Measurements from ENCODE around the gene OAT.

The OAT gene

DNA sequence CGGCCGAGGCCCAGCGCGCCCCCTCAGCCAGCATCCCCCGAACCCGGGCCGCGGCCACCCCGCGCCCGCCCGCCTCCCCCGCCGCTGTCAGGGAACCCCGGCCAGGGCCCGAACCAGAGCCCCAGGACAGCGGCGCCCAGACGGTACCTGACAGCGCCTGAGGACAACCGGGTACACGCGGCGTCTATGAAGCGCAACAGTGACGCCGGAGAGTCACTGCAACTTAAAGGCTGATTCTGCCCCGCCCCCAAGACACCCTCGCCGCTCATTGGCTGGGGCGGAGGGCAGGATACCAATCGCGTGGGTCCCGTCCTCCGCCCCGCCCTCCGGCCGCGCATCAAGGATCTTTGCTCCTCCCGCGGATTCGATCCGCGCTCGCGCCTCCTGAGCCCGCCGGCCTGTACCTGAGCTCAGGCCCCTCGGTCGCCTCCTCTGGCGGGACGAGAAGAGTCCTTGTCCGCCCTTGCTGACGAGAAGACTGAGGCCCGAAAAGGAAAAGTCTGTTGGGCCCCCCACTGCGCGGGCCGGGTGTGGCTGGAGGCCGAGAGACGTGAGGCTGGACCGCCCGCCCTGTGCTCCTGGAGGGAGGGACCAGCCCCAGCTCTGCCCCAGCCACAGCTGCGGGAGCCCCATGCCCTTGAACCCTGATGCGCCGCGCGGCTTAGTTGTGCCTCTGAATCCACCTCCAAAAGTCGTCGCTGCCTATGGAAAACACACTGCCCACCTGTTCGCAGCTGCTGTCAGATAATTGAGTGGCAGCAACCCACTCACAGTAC, at the start of gene OAT:
TSS of gene OAT (minus strand) at position 198 of the 776 bp plus-strand sequence. CDS start 6,752 bp downstream, outside the sequence.
- DNase-seq: peak; percentile 98

DNA sequence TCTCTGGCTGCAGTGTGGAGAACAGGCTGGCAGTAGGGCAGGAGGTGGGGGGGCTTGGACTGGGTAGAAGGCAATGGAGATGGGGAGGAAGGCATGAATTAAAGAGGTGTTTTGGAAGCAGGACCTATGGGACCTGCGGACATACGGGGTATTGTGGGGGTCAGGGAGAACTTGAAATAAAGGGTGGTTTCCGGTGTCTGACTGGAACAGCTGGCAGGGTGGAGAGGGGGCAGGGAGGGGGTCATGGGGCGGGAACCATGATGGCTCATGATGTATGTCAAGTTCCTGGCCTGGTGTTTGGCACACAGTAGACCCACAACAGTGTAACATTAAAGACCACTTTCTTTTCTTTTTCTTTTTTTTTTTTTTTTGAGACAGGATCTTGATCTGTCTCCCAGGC, 48.4 kb upstream of the OAT start:
- no peak for DNase-seq

DNA sequence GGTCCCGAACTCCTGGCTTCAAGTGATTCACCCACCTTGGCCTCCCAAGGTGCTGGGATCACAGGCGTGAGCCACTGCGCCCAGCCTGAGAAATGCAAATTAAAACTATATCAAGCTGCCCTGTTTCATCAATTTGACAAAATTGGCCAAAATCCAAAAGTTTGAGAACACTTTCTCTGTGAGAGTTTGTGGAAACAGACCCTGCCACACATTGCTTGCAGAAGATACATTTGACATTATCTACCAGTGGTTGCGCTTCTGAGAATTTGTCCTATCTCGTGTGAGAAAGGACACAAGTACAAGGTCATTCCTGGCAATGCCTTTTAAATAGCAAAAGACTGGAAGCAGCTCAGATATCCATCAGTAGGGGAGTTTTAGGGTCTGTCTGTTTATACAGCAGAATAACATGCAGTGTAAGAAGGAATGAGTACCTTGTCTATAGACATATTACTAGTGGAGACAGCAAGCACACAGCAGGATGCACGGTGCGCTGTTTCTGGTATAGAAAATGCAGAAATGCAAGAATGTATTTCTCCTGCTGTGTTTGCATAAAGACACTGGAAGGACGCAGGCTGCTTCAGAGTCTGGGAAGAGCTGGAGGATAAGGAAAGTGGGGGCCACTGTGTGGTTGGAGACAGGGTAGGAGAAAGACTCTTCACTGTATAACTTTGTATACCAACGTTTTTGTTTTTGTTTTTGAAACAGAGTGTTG, 47.2 kb upstream of the OAT start:
- DNase-seq: no peak

DNA sequence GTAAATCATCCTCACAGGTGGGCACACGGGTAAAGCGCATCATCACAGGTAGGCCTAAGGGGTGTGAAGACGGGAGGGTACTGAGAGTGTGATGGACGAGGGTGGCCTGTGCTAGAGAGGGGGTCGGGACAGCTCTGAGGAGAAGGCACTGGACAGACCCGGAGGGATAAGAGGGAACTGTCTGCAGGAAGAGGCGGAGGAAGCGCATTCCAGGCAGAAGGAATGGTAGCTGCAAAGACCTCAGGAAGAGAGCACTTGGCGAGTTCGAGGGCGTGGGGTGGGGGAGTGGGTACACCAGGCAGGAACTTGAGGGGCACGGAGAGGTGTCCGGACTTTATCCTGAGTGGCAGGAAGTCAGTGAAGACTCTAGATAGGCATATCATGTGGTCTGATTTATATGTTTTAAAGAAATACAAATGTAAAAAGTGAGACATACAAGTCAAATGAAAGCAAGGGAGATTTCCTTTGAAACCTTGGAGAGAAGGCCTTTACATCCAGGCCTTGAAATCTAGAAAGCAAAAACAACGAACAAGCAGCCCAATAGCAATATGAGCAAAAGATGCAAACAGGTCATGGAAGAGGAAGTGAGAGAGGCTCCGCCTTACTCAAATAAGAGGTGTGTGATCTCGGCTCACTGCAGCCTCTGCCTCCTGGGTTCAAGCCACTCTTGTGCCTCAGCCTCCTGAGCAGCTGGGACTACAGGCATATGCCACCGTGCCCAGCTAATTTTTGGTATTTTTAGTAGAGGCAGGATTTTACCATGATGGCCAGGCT, 46.5 kb upstream of the OAT start:
- DNase-seq: peak; percentile 21 to 45

DNA sequence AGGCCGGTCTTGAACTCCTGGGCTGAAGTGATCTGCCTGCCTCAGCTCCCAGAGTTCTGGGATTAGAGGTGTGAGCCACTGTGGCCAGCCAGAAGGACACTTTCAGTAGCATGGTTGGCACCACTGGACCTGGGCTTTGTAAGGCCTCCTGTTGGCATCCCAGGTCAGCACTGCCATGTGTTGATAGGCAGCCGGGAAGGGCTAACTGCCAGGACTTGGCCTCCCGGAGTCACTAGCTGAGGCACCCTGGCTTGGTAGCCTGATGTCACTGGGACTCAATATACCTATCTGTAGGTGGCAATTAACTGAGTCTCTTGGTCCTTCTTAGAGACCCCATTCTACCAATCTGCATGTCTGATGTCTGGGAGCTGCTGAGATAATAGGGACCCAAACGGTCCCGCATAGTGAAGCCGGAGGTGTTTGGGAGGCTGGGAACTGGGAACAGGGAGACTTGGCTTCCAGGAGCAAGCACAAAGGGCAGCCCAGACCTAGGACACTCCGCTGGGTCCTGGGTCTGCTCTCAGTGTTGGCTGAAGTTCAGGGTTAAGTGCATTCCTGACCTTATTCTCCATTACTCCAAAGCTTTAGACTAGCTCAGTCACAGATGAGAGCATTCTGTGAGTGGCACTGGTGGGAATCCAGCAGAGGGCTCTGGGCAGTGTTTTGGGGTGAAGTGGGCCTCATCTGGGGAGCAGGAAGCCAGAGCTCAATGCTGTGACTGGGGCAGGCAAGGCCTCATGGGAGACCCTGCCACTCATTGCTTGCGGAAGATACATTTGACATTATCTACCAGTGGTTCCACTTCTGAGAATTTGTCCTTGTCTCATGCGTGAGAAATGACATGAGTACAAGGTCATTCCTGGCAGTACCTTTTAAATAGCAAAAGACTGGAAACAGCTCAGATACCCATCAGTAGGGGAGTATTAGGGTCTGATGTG, 45.6 kb upstream of the OAT start:
- no peak for DNase-seq

DNA sequence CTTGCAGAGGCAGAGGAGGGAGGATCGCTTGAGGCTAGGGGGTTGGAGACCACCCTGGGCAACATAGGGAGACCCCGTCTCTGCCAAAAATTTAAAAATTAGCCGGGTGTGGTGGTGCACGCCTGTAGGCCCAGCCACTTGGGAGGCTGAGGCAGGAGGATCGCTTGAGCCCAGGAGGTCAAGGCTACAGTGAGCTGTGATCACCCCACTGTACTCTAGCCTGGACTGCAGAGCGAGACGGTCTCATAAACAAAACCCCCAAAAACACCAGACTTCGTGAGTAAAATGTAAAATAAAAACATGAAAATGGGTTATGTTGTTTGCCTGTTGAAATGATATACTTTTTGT, 43.6 kb upstream of the OAT start:
- no peak for DNase-seq

DNA sequence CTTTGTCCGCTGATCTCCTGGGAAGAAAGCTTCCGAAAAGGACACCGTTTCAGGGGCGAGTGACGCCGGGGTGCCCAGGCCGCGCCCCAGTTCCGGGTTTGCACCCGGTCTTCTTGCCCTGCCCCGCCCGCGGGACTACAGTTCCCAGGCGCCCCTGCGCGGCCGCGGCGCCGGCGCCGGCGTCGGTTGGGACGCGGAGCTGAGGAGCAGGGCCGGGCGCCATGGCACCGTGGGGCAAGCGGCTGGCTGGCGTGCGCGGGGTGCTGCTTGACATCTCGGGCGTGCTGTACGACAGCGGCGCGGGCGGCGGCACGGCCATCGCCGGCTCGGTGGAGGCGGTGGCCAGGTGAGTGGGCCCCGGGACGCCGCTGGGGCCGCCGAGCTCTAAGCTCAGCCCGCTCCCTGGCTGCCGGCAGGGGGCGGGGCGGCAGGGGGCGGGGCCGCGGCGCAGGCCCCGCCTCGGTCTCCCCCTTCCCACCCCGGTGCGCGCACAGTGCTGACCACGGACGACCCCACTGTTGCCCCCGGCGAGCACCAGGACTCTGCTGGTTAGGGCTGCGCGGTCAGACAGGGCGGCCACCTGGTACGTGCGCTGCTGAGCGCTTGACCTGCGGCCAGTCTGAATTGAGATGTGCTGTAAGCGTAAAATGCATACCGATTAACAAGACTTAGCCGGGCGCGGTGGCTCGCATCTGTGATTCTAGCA, 43.1 kb upstream of the OAT start, which contains the start of gene LHPP:
TSS of gene LHPP (plus strand) at position 182 of the 706 bp plus-strand sequence. CDS start at position 222, 40 bp downstream.
- peak; percentile 92 for DNase-seq

DNA sequence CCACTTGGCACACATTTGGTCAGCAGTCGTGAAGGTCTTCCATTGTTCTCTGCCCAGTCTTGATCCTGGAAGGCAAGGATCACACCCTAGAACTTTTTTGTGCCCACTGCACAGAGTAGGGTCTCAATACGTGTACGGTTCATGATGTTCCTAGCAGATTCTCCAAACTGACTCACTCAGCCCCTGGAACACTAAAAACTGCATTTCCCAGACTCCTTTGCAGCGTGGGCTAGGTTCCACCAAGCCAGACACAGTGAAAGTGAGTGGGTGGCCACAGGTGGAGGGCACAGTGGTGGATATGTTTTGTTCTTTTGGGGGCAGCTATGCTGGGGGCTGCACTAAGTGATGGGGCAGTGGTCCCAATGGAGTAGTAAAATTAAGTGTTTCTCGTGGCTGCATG, 41.4 kb upstream of the OAT start:
- DNase-seq: no peak

DNA sequence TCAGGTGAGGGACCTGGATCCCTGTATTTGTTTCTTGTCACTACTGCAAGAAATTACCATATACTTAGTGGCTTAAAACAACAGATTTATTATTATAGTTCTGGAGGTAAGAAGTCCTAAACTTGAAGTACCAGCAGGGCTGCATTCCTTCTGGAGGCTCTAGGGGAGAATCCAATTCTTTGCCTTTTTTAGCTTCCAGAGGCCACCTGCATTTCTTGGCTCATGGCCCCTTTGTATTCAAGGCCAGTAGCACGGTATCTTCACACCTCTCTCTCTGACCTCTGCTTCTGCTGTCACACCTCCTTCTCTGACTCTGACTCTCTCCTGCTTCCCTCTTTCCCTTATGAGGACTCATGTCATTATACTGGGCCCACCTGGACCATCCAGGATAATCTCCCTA, 40.7 kb upstream of the OAT start:
- DNase-seq: no peak

DNA sequence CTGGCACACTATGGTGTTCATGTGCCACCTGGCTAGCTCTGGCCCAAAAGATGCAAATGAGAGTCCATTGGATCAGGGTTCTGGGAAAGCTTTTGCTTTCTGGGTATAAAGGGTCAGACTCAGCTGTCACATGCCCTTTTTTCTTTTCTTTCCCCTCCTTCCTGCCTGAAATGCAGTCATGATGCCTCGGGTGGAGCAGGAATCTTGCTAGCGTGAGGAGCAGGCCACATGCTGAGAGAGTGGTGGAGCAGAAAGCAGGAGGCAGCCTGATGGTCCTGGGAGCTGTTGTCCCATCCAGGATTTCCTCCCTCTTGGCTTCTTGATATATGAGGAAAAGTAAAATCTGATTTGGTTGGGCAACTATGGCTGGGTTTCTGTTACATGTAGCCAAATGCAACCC, 40.2 kb upstream of the OAT start:
- no peak for DNase-seq

DNA sequence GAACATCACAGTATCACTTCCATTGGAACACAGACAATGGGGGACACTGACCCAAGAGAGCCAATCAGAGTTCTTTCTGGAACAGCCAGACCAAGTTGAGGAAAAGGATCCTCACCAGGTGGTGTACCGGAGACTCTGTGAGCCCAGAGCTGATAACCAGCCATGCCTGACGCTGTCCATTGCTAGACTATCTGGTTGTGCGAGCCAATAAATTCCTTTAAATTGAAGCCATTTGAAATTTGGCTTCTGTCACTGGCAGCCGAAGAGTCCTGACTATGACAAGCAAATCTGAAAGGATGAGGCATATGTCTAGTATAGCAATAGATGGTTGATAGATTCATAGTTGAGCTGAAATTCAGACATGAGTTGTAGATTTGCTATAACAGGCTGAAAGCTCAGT, 39.8 kb upstream of the OAT start:
- no peak for DNase-seq

DNA sequence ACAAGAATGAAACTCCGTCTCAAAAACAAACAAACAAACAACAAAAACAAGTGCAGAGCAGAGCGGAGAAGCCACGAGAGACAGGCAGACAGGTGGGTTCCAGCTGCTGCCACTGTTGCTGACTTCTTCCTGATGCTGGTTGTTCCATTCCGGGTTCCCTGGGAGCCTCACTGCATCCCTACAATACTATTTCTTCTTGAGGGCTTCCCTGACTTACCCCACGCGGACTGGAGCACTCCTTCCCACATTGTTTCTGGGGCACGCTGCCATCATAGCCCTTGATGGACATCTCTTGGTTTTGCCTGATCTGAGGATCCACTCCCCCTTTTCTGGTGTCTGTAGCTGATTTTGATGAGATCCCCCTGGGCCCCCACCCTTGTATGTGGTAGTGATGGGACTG, 36.7 kb upstream of the OAT start:
- no peak for DNase-seq

DNA sequence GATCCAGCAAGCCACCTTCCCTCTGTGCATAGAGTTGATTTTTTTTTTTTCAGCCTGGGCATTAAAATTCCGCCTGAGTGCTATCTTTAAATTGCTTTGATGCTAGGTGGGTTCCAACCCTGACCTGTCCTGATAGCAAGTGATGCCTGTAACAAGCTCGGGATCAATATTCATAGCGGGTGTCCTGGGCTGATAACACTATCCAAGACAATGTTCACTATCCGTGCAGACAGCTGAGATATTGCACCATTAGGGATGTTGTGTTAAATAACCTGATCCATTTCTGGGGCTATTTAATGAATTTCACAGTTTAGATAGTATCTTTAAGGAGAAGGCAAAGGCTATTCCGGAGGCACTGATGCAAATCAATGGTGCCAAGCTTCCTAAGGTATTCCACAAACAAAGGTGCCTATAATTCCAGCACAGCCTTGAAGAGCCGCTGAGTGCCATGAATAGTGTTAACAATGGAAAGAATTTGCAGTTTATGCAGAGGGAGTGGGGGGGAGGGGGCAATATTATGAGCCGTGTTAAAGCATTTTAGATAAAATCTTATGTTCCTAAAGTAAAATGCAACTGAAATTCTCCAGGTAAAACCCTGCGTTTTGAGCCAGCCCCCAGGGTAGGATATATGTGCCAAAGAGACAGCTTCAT, 35.4 kb upstream of the OAT start:
- DNase-seq: no peak

DNA sequence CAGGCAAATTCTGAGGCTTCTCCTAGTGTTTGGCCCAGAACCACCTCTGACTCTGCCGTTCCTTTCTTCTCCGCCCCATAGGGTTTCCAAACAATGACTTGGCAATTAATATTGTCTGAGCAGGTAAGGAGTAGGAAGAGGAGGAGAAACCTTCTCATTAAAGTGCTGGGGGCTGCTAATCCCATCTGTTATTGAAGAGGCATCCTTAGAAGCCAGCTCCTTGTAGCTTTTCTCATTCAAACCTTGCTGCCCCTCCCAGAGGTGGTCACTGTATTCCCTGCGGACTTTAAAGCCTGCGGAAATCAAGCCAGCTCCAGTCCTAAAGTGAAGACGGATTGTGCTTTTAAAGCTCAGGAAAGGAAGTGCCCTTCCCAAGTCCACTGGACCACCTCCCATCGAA, 32.6 kb upstream of the OAT start:
- no peak for DNase-seq

DNA sequence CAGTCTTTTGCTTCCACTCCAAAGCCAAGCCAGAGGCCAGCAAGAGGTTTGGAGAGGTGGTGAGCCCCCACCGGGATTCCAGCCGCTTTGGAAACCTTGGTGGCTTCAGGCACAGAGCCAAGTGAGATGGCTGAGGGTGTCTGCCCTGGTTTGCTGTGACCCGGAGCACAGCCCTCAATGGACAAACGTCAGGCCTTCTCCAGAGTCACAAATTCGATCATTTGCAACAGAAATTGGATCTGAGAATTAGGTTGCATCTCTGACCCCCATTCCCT, 32.0 kb upstream of the OAT start:
- no peak for DNase-seq

DNA sequence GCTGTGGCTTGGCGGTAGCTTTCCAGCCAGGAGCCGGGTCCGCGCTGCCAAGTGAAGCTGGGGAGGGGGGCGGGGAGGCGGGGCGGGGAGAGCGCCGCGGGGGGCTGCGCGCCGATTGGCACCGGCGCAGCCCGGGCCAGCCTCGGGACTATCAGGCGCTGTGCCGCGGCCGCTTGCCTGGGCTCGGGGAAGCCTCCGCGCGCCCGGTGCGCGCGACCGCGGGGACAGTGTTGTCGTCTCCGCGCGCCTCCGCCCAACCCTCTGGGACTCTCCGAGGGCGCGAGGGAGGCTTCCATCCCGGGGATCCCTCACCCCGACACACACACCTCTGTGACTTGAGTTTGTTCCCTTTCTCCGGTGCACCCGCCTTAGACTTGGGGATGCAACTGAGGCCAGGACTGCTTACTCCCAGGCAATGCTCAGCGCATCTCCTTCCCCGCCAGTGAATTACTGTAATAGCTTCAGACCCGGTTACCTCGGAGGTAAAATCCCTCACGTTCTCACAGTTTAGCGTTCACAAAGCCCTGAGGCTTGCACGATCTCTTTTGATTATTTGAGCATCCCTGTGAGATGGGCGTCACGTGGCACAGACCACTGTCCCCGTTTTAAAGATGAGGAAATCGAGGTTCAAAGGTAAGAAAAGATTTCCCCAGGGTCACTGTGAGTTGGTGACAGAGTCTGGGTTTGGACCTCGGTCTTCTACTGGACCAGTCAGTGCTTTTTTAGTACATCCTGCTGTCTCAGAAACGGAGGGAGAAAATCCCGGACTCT, 31.5 kb upstream of the OAT start, which contains the start of gene NKX1-2:
TSS of gene NKX1-2 (minus strand) at position 24 of the 771 bp plus-strand sequence. CDS start 92 bp downstream, outside the sequence.
- no peak for DNase-seq

DNA sequence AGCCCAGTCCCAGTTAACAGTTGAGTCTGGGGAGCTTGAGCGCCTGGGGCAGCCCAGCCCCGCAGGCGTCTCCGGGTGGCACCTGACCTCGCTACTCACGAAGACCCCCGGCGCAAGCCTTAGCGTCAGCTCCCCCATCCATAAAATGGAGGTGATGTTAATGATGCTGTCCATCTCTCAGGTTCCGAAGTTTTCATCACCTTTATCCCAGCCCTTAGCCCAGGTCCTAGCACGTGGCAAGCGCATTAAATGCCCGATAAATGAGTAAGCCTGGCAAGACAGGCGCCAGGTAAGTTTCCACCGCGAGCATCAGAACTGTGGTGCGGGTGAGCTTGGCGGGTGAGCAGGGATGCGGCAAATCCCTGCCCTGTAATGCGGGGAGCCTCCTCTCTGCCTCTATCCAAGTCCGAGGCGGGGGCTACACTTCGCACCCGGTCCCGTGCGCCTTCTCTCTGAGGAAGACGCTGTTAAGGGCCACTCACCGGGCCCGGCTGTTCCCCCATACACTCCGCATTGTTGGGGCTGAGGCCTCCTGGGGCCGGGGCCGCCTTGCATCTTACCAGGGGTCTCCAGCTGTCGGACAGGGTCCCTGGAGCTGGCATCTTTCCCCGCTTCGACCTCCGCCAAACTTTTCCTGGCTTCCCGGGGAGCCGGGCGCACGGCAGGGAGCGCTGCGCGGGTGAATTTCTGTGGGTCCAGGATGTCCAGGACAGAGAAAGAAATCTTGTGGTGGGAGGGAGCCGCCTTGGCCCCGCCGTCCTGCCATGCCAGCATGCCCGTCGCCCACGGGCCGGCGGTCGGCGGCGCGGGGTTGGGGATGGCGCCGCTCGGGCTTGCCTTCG, 30.7 kb upstream of the OAT start:
- DNase-seq: no peak

DNA sequence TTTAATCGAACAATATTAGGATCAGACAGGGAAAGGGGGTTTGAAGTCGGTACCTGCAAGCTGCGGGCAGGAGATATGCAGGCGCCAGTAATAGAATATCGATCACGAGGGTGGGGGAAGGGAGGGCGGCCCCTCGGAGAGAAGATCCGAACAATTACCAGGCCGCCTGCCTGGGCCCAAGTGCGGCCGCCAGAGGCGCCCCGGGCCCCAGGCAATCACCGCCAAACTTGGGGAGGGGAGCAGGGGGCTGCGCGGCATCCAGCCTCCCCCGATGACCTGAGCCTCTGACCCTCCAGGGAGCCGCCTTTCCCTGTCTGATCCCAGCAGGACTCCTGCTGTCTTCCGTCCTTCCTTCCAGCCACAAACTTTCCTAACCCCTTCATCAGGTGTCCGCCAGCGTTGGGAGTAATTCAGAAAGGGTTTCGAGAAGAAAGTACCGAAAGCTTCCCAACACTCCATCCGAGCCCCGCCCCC, 30.0 kb upstream of the OAT start:
- no peak for DNase-seq

DNA sequence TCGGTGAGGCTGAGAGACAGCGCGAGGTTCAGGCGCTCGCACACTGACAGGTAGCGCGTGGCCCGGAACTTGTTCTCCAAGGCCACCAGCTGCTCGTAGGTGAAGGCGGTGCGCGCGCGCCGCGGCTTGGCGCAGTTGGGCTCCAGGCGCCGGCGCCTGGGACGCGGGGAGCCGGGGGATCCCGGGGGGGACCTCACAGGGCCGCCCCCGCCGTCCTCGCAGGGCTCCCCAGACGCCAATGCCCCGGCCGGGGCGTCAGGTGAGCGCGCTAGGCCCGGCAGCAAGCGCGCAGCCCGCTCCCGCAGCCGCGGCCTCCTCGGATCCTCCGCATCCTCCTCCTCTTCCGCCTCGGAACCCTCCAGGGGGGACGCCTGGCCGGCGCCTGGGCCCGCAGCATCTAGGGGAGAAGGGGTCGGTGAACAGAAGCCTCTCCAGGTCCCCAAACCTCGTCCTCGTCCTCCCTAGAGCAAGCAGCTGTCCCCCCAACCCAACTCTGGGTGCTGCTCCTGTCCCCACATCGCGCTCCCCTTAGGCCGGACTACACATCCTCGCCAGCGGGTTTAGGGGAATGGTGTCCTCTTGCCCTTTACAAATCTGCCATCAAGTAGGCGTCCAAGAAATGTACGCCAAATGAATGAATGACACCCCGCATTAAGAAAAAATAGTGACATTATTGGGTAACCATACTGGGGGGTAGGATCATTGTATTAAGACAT, 29.2 kb upstream of the OAT start:
- no peak for DNase-seq

All from Kasumi-1 (cell line).